Measurements from ENCODE around the gene PPP1R17. TPM values are rescaled to one million over a fixed set of nuclear protein-coding genes. Genes with fewer than 3 reads are reported as not detected.

The PPP1R17 gene
- total and polyA plus RNA-seq, 7 donors: not detected

GRCh38 chr7:31663072-31663471 is 23.9 kb upstream of the PPP1R17 start:
- no peak for TF ChIP-seq CTCF (IDR thresholded peaks at IDR 0.05)
- DNase-seq (no peak), ATAC-seq (no peak)
- Histone ChIP-seq H3K4me1 (no peaks in the 10 kb centered on the region), H3K27me3 (ENCODE audit: insufficient read depth in 3 of 3, low read length in 2 of 3) (no peaks in the 10 kb centered on the region), H3K9me3 (no peaks in the 10 kb centered on the region), H3K27ac (no peak overlapping the region), H3K4me3 (no peak overlapping the region), H3K36me3 (ENCODE audit: insufficient read depth in 1 of 2, low read depth in 1 of 2) (no peaks in the 10 kb centered on the region)
- 53 to 68% (median 65%) methylated on average over 5 of the region's 5 CpGs for WGBS, 3 donors
- intact Hi-C loops (cut with DNase I): no loop called here

GRCh38 chr7:31664890-31665289 is 22.1 kb upstream of the PPP1R17 start:
- H3K36me3 ChIP-seq (ENCODE audit: insufficient read depth in 1 of 2, low read depth in 1 of 2): no peaks in the 10 kb centered on the region
- no peak for TF ChIP-seq CTCF (IDR thresholded peaks at IDR 0.05)
- no peaks in the 10 kb centered on the region for H3K9me3 ChIP-seq

GRCh38 chr7:31665546-31665945 is 21.5 kb upstream of the PPP1R17 start:
- intact Hi-C loops (cut with DNase I): no loop called here
- Histone ChIP-seq H3K9me3 (no peaks in the 10 kb centered on the region), H3K4me3 (no peak overlapping the region), H3K36me3 (ENCODE audit: insufficient read depth in 1 of 2, low read depth in 1 of 2) (no peaks in the 10 kb centered on the region), H3K4me1 (no peaks in the 10 kb centered on the region), H3K27me3 (ENCODE audit: insufficient read depth in 3 of 3, low read length in 2 of 3) (no peaks in the 10 kb centered on the region), H3K27ac (no peak overlapping the region)
- ATAC-seq (no peak), DNase-seq (no peak)
- 88 to 89% (median 88%) methylated on average over 1 of the region's 1 CpG for WGBS, 3 donors
- no peak for TF ChIP-seq CTCF (IDR thresholded peaks at IDR 0.05)

More at GRCh38 chr7:31664890-31665289, 22.1 kb upstream of the PPP1R17 start:
- Histone ChIP-seq H3K4me3 (no peak overlapping the region), H3K4me1 (no peaks in the 10 kb centered on the region), H3K27me3 (ENCODE audit: insufficient read depth in 3 of 3, low read length in 2 of 3) (no peaks in the 10 kb centered on the region), H3K27ac (no peak overlapping the region)
- intact Hi-C loops (cut with DNase I): no loop called here
- DNase-seq: no peak
- ATAC-seq: no peak

- Histone ChIP-seq H3K27me3 (ENCODE audit: insufficient read depth in 3 of 3, low read length in 2 of 3) (no peaks in the 10 kb centered on the region), H3K9me3 (no peaks in the 10 kb centered on the region), H3K36me3 (ENCODE audit: insufficient read depth in 1 of 2, low read depth in 1 of 2) (no peaks in the 10 kb centered on the region), H3K27ac (no peak overlapping the region), H3K4me3 (no peak overlapping the region), H3K4me1 (no peaks in the 10 kb centered on the region)
- no peak for ATAC-seq
- DNase-seq: no peak
- TF ChIP-seq CTCF (IDR thresholded peaks at IDR 0.05): no peak
- intact Hi-C loops (cut with DNase I): no loop called here
These were observed 17.6 kb upstream of the PPP1R17 start for GRCh38 chr7:31669461-31669860.

GRCh38 chr7:31679574-31680305 is 7.3 kb upstream of the PPP1R17 start:
- no peaks in the 10 kb centered on the region for H3K36me3 ChIP-seq (ENCODE audit: insufficient read depth in 1 of 2, low read depth in 1 of 2)
- H3K9me3 ChIP-seq: no peaks in the 10 kb centered on the region
- WGBS, 3 donors: 65 to 71% (median 69%) methylated on average over 12 of the region's 12 CpGs
- no peaks in the 10 kb centered on the region for H3K4me1 ChIP-seq
- no peak for DNase-seq
- H3K4me3 ChIP-seq: no peak overlapping the region
- H3K27ac ChIP-seq: no peak overlapping the region
- H3K27me3 ChIP-seq (ENCODE audit: insufficient read depth in 3 of 3, low read length in 2 of 3): no peaks in the 10 kb centered on the region
- no peak for TF ChIP-seq CTCF (IDR thresholded peaks at IDR 0.05)
- intact Hi-C loops (cut with DNase I): no loop called here
- ATAC-seq: no peak
